T-helper 9 cell (primary cell): ENCODE measurements around the gene OXER1.
"Not testable (repeated sequence)": the region's sequence is repeated elsewhere in the genome, so short reads cannot be mapped to it uniquely, and the experiment has no call there.

ENCODE experiments used
- DNase-seq: peaks from one replicate; pipeline ENCODE4 v3.0.0-alpha.2; 2020

The OXER1 gene

DNA sequence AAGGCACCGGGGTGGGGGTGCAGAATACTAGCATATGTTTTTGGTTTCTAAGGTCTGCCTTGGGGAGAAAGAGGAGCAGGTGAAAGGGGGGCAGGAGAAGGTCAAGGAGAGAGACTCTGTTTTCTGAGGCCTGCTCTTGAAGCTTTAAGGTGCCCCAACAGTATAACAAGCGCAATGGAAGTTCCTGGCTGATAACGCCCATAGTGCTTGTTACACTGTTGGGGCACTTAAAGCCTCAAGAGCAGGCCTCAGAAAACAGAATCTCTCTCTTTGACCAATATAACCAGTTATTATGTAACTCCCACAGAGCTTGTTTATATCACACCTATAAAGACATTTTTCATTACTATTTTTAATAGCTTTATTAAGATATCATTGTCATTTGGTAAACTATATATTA lies 16.5 kb downstream of the OXER1 start:
- DNase-seq, result no peak

GRCh38 chr2:42744545-42745082 lies 19.3 kb downstream of the OXER1 start:
- DNase-seq, result no peak

- no peak for DNase-seq
Measured at GRCh38 chr2:42743659-42743990, 20.3 kb downstream of the OXER1 start.

GRCh38 chr2:42742740-42743658 lies 20.9 kb downstream of the OXER1 start:
- no peak for DNase-seq

DNA sequence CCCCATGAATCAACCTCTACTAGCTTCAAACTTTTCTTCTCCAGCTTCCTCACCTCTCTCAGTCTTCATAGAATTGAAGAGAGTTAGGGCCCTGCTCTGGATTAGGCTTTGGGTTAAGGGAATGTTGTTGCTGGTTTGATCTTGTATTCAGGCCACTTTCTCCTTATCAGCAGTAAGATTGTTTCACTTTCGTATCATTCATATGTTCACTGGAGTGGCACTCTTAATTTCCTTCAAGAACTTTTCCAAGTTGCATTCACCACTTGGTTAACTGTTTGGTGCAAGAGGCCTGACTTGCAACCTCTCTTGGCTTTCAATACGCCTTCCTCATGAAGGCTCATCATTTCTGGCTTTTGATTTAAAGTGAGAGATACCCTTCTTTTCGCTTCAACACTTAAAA lies 22.8 kb downstream of the OXER1 start:
- no peak for DNase-seq

DNA sequence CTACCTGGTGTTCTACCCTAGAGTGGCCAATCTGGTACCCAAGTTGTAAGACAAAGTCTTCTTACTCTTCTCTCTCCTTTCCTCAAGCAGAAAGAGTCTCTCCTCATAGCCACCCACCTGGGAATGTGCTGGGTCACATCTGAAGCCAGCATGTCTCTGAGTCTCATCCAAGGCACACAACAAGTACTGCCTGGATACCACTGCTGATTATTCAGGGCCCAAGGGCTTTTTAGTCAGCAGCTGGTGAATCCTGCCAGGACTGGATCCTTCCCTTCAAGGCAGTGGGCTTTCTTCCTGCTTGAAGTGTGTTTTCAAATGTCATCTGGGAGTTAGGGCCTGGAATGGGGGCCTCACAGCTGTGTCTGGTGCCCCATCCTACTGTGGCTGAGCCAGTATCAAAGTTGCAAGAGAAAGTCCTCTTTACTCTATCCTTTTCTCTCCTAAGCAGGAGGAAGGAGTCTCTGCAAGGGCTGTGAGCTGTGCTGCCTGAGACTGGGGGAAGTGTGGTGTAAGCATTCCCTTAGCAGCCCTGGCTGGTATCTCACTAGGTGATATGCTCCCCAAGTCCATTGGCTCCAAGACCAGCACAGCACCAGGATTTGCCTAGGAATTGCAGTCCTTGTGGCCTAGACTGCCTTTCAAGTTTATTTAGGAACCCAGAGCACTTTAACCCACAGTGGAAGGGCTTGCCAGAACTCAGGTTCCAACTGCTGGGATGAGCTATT lies 27.2 kb downstream of the OXER1 start:
- no peak for DNase-seq

GRCh38 chr2:42733852-42734251 lies 30.1 kb downstream of the OXER1 start:
- no peak for DNase-seq

DNA sequence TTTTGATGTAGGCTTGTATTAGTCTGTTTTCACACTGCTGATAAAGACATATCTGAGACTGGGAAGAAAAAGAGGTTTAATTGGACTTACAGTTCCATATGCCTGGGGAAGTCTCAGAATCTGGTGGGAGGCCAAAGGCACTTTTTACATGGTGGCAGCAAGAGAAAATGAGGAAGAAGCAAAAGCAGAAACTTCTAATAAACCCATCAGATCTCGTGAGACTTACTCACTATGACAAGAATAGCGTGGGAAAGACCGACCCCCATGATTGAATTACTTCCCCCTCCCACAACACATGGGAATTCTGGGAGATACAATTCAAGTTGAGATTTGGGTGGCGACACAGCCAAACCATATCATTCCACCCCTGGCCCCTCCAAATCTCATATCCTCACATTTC lies 32.6 kb downstream of the OXER1 start:
- DNase-seq, result not testable (repeated sequence)

DNA sequence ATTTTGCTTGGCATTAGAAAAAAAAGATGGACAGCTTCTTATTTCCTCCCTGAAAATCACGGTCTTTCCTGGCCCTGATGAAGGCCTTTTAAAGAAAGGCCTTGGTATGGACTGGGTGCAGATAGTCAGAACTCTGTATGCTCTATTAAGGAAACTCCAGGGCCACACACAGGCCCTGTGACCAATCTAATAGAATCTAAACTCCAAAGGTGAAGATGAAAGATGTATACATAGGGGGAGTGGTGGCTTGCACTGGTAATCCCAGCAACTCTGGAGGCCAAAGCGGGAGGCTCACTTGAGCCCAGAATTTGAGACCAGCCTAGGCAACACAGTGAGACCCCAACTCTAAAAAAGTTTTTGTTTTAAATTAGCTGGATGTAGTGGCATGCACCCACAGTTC lies 37.3 kb downstream of the OXER1 start:
- DNase-seq, result no peak

GRCh38 chr2:42725657-42726056 lies 38.3 kb downstream of the OXER1 start:
- DNase-seq, result no peak

DNA sequence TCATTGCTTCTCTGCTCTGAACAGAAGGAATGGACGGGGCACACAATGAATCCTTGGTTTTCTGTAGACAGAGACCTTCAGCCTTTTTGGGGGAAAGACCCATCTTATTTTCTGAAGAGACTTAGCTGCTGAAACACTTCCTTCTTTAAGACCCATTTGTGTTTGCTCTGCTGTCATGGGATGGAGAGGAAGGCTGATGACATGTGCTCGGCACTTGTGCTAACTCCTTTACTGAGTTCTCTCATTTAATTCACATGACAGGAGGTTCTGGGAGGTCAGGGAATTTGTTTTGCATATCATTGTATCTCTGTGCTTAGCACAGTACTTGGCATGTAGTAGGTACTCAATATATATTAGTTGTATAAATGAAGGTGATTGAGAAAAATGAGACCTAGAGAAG lies 39.0 kb downstream of the OXER1 start:
- DNase-seq, result no peak

DNA sequence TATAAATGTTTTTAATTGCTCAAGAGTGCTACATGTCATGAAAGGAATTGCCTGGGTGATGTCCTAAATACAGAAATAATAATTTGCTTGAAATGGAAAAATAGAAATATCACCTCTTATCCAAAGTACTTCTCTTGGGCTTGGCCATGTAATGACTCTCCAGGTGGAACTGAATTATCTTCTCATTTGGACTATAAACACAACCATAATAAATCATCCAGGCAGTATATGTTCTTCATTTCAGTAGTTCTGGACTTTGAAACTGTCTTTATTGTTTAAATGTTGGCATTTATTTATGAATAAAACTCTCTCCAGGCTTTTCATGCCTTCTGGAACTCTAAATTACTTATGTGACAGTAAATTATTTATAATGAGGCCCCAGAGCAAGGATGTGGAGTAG lies 40.5 kb downstream of the OXER1 start:
- DNase-seq, result no peak

- DNase-seq, result no peak
Measured at GRCh38 chr2:42722320-42723190, 41.4 kb downstream of the OXER1 start.

GRCh38 chr2:42721898-42722297 lies 42.0 kb downstream of the OXER1 start:
- DNase-seq, result no peak

DNA sequence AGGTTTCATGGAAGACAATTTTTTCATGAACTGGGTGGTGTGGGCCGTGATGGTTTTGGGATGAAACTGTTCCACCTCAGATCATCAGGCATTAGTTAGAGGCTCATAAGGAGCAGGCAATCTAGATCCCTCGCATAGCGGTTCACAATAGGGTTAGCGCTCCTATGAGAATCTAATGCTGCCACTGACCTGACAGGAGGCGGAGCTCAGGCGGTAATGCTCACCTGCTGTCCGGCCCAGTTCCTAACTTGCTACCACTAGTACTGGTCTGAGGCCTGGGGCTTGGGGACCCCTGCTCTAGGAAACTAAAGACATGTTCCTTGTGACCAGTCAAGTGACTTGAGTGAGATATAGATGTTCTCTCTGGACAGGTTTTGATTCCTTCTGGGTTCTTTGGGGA lies 49.2 kb downstream of the OXER1 start:
- no peak for DNase-seq

GRCh38 chr2:42713920-42714319 lies 50.0 kb downstream of the OXER1 start:
- DNase-seq, result no peak

DNA sequence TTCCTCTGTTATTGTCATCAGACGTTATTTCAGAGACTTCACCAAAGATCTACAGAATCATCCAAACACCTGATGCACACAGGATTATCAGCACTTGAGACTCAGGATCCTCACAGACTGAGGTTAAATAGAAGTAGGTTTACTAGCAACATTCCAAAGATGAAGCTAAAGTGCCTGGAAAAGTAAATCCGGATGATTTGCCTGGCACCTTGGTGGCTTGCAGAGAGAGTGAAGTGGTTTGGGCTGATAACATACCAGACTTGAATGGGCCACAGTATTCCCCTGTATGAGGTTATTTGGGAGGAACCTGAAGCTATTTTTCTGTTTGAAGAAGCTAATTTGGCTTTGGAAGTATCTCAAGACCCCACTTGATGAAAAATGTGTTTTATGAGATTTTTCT lies 51.0 kb downstream of the OXER1 start:
- no peak for DNase-seq
